ENCODE results near the gene STAT1. TPM values are rescaled to one million over a fixed set of nuclear protein-coding genes. Genes with fewer than 3 reads are reported as not detected.

The STAT1 gene
- total RNA-seq, 1 experiment from 2014 or later, result 60.7 TPM

DNA sequence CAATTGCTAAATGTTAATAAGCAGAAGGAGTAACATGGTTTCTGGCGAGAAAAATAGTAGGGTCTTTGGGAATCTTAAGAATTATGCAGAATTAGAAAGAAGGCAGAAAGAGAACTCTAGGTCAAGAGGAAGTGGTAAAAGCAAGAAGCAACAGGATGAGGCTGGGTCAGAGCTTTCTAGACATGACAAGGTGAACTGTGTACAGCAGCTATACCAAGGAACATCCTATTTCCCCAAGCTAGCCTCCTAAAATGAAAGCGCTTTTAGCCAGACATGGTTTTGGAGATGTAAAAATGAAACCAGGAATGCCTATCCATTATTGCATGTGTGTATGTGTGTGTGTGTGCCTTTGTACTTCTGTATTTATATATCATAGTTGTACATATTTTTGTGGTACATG, 42.3 kb upstream of the STAT1 start:
- no peaks in the 10 kb centered on the region for H3K79me2 ChIP-seq (ENCODE audit: insufficient read depth, low read length)
- BruUV-seq (replicated peaks), result no TSS peak
- H3K4me3 ChIP-seq (replicated peaks in 1 of 2; ENCODE audit: low read depth in 1 of 2, low read length in 2 of 2), result no peak overlapping the region
- no peak for DNase-seq (ENCODE audit: low read depth, low spot score)
- no peak overlapping the region for H3K27ac ChIP-seq (ENCODE audit: low read depth, low read length)
- ATAC-seq, result no peak
- no peaks in the 10 kb centered on the region for H3K27me3 ChIP-seq (ENCODE audit: insufficient read depth, low read length)
- no peak overlapping the region for H3K4me2 ChIP-seq (ENCODE audit: low read length)
- no peaks in the 10 kb centered on the region for H3K36me3 ChIP-seq (ENCODE audit: control insufficient read depth in 1 of 2, insufficient read depth in 2 of 2, low read length in 2 of 2)
- no peaks in the 10 kb centered on the region for H3K9me3 ChIP-seq (ENCODE audit: control insufficient read depth in 1 of 2, insufficient read depth in 1 of 2, low read depth in 1 of 2, low read length in 2 of 2)
- no peak overlapping the region for H3K9ac ChIP-seq (ENCODE audit: low read length)
- ChIA-PET CTCF (interaction anchor here (1.0 kb wide), 1 partner anchor 99 kb away, joined by 3 read pairs; no protein-coding TSS in a partner anchor), RAD21 (ENCODE audit: low non-redundant PET in 1 of 2, low total read pairs in 2 of 2, uncharacterized antibody in 2 of 2, unreplicated experiment in 2 of 2) (no interaction called here), POLR2A (no interaction called here)
- intact Hi-C loops (cut with micrococcal nuclease), result no loop called here
- peaks cover 0 to 8% of the 10 kb centered on the region in 2 experiments; a peak in 1 of 4 replicates for H3K4me1 ChIP-seq (ENCODE audit: control insufficient read depth in 1 of 2, insufficient read depth in 2 of 2, low read length in 2 of 2)
- no peak for TF ChIP-seq MAX (IDR thresholded peaks at IDR 0.05)
- TF ChIP-seq SIN3A (IDR thresholded peaks at IDR 0.05; ENCODE audit: low read depth), result no peak
- TF ChIP-seq RAD21 (IDR thresholded peaks at IDR 0.05; ENCODE audit: low read depth), result no peak
- TF ChIP-seq, protein P1, sequence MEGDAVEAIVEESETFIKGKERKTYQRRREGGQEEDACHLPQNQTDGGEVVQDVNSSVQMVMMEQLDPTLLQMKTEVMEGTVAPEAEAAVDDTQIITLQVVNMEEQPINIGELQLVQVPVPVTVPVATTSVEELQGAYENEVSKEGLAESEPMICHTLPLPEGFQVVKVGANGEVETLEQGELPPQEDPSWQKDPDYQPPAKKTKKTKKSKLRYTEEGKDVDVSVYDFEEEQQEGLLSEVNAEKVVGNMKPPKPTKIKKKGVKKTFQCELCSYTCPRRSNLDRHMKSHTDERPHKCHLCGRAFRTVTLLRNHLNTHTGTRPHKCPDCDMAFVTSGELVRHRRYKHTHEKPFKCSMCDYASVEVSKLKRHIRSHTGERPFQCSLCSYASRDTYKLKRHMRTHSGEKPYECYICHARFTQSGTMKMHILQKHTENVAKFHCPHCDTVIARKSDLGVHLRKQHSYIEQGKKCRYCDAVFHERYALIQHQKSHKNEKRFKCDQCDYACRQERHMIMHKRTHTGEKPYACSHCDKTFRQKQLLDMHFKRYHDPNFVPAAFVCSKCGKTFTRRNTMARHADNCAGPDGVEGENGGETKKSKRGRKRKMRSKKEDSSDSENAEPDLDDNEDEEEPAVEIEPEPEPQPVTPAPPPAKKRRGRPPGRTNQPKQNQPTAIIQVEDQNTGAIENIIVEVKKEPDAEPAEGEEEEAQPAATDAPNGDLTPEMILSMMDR (IDR thresholded peaks at IDR 0.05 in 2 of 3, conservative IDR thresholded peaks at IDR 0.05 in 1 of 3; ENCODE audit: borderline replicate concordance in 1 of 3, insufficient read depth in 1 of 3, low read depth in 2 of 3, low read length in 2 of 3), result no peak
- no peak for TF ChIP-seq CEBPB (IDR thresholded peaks at IDR 0.05; ENCODE audit: low read depth)
- TF ChIP-seq JUND (IDR thresholded peaks at IDR 0.05), result no peak
- no peak for TF ChIP-seq TCF7L2 (IDR thresholded peaks at IDR 0.05; ENCODE audit: borderline replicate concordance, extremely low read depth, insufficient read depth, insufficient read length)
- no peak for TF ChIP-seq SRF (IDR thresholded peaks at IDR 0.05; ENCODE audit: low read depth)
- no peak for TF ChIP-seq CBX3 (IDR thresholded peaks at IDR 0.05; ENCODE audit: low read depth)
- no peak for TF ChIP-seq ATF3 (IDR thresholded peaks at IDR 0.05)
- no peak for TF ChIP-seq POLR2A (IDR thresholded peaks at IDR 0.05; ENCODE audit: borderline replicate concordance, extremely low read depth, insufficient read depth, insufficient read length)
- no peak for TF ChIP-seq POLR2AphosphoS5 (IDR thresholded peaks at IDR 0.05; ENCODE audit: low read depth, low read length)
- no peaks in the 10 kb centered on the region for H4K20me1 ChIP-seq (ENCODE audit: insufficient read depth)
- H3K9me2 ChIP-seq (ENCODE audit: insufficient read depth), result no peaks in the 10 kb centered on the region
- H2AFZ ChIP-seq (ENCODE audit: low read depth, low read length, poor library complexity, severe bottlenecking), result no peak overlapping the region

All from HCT116 (cell line).